Measurements from ENCODE around the gene PCNX2. TPM values are rescaled to one million over a fixed set of nuclear protein-coding genes. Genes with fewer than 3 reads are reported as not detected.

Gene PCNX2
- total RNA-seq, 1 donor from 2014 or later = 17.2 TPM

DNA sequence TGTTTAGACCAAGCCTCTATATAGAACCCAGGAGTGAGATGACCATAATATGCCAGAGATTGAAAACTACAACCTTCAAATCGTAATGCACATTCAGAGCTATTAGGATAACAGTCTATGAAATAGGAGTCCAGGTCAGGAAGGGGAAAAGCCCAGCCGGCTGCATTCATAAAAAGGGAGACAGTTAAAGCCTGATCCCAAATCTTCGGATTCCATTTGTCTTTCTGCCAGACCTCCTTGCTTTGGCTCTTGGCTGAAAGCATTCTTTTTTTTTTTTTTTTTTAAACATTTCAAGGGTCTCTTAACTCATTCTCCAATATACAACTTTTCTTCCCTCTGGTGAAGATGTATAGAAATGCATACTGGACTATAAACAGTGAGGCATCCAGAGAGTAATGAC, 264.0 kb downstream of the PCNX2 start:
- no peaks in the 10 kb centered on the region for H3K36me3 Mint-ChIP-seq (ENCODE audit: unreplicated experiment)
- H3K27me3 Mint-ChIP-seq (ENCODE audit: unreplicated experiment) = no peaks in the 10 kb centered on the region
- TF ChIP-seq, protein P1, sequence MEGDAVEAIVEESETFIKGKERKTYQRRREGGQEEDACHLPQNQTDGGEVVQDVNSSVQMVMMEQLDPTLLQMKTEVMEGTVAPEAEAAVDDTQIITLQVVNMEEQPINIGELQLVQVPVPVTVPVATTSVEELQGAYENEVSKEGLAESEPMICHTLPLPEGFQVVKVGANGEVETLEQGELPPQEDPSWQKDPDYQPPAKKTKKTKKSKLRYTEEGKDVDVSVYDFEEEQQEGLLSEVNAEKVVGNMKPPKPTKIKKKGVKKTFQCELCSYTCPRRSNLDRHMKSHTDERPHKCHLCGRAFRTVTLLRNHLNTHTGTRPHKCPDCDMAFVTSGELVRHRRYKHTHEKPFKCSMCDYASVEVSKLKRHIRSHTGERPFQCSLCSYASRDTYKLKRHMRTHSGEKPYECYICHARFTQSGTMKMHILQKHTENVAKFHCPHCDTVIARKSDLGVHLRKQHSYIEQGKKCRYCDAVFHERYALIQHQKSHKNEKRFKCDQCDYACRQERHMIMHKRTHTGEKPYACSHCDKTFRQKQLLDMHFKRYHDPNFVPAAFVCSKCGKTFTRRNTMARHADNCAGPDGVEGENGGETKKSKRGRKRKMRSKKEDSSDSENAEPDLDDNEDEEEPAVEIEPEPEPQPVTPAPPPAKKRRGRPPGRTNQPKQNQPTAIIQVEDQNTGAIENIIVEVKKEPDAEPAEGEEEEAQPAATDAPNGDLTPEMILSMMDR (IDR thresholded peaks at IDR 0.05) = no peak
- no peak overlapping the region for H3K27ac Mint-ChIP-seq (ENCODE audit: unreplicated experiment)
- H3K9me3 Mint-ChIP-seq (ENCODE audit: unreplicated experiment) = no peaks in the 10 kb centered on the region
- no peak for DNase-seq (ENCODE audit: extremely low spot score, unreplicated experiment)
- no peaks in the 10 kb centered on the region for H3K4me1 Mint-ChIP-seq (ENCODE audit: unreplicated experiment)
- H3K4me3 Mint-ChIP-seq (ENCODE audit: unreplicated experiment) = no peak overlapping the region

DNA sequence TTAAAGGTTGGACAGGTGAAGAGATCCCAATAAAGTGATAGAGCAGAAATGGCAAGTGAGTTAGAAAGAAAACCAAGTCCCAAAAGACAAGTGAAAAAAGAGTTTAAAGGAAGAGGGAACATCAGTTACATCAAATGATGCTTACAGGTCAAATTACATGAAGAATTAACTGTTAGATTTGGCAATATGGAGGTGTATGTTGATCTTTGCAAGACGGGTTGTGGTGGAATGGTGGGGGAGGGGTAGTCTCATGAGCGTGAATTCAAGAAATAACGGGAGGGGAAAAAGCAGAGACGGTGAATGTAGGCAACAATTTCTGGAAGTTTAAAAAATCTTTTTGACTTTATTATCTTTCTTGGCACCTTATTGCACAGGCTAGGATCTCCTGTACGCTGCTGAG, 268.5 kb downstream of the PCNX2 start:
- TF ChIP-seq, protein P1 (IDR thresholded peaks at IDR 0.05) = no peak
- Mint-ChIP-seq H3K4me1 (ENCODE audit: unreplicated experiment) (no peaks in the 10 kb centered on the region), H3K4me3 (ENCODE audit: unreplicated experiment) (no peak overlapping the region), H3K9me3 (ENCODE audit: unreplicated experiment) (no peaks in the 10 kb centered on the region), H3K36me3 (ENCODE audit: unreplicated experiment) (peaks cover 8% of the 10 kb centered on the region), H3K27me3 (ENCODE audit: unreplicated experiment) (no peaks in the 10 kb centered on the region), H3K27ac (ENCODE audit: unreplicated experiment) (no peak overlapping the region)
- DNase-seq (ENCODE audit: extremely low spot score, unreplicated experiment) = no peak

DNA sequence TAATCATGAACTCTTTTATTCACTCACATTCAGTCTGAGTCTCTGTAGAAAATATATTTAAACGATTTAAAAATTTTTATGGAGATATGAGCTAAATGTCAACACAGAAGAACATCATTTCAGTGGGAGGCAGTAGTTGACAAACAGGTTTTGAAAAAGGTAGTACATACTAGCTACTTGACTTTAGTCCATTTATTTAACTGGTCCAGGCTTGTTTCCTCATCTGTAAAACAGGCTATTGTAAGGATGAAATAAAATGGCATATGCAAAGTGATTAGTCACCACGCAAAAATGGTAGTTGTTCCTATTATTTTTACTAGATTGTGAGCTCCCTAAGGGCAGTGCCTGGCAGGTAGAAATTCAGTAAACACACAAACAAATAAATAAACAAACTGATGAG, 270.0 kb downstream of the PCNX2 start:
- DNase-seq (ENCODE audit: extremely low spot score, unreplicated experiment) = no peak
- Mint-ChIP-seq H3K27ac (ENCODE audit: unreplicated experiment) (no peak overlapping the region), H3K4me3 (ENCODE audit: unreplicated experiment) (no peak overlapping the region), H3K27me3 (ENCODE audit: unreplicated experiment) (no peaks in the 10 kb centered on the region), H3K36me3 (ENCODE audit: unreplicated experiment) (peaks cover 8% of the 10 kb centered on the region), H3K4me1 (ENCODE audit: unreplicated experiment) (peaks cover under 1% of the 10 kb centered on the region), H3K9me3 (ENCODE audit: unreplicated experiment) (no peaks in the 10 kb centered on the region)
- TF ChIP-seq, protein P1 (IDR thresholded peaks at IDR 0.05) = no peak

DNA sequence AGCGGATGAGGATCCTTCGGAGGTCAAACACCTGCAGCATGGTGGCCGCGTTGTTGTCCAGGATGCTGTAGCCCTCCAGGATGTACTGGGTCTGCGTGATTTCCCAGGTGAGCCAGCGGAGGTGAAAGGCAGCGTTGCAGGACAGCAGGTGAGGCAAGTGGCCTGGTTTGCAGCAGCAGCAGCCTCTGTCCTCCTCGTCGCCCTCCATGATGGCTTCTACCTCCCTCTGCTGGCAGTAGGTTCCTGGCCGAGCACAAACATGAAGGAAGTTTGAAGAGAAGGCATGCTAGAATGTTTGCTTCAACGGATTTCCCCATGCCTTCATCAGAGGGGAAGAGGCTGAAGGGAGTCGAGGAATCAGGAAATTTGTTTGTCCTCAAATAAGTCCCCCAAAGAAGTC, 270.4 kb downstream of the PCNX2 start:
- Mint-ChIP-seq H3K9me3 (ENCODE audit: unreplicated experiment) (no peaks in the 10 kb centered on the region), H3K27me3 (ENCODE audit: unreplicated experiment) (no peaks in the 10 kb centered on the region), H3K4me3 (ENCODE audit: unreplicated experiment) (no peak overlapping the region), H3K36me3 (ENCODE audit: unreplicated experiment) (peaks cover 8% of the 10 kb centered on the region), H3K4me1 (ENCODE audit: unreplicated experiment) (peaks cover 3% of the 10 kb centered on the region), H3K27ac (ENCODE audit: unreplicated experiment) (no peak overlapping the region)
- TF ChIP-seq, protein P1 (IDR thresholded peaks at IDR 0.05) = peak; percentile 54
- no peak for DNase-seq (ENCODE audit: extremely low spot score, unreplicated experiment)

DNA sequence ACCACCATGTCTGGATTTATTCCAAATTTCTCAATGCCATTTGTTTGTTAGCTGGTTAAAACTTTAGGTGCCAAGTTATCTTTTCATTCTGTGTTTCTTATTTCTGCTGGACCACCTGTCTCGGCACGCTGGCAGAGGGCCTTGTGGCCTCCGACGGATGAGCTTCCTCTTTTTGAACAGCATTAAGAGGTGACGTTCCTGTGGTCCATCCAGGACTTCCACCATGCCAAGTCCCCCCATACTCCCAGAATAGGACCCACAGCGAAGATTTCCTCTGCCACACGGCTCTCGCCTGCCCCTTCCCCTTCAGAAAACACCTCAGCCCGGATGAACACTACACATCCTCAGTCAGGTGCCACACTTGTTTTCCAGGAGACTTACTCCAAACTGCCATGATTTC, 271.3 kb downstream of the PCNX2 start:
- H3K4me3 Mint-ChIP-seq (ENCODE audit: unreplicated experiment) = no peak overlapping the region
- H3K27ac Mint-ChIP-seq (ENCODE audit: unreplicated experiment) = no peak overlapping the region
- H3K36me3 Mint-ChIP-seq (ENCODE audit: unreplicated experiment) = peaks cover 8% of the 10 kb centered on the region
- no peaks in the 10 kb centered on the region for H3K9me3 Mint-ChIP-seq (ENCODE audit: unreplicated experiment)
- TF ChIP-seq, protein P1 (IDR thresholded peaks at IDR 0.05) = no peak
- DNase-seq (ENCODE audit: extremely low spot score, unreplicated experiment) = peak; percentile 59
- H3K27me3 Mint-ChIP-seq (ENCODE audit: unreplicated experiment) = no peaks in the 10 kb centered on the region
- H3K4me1 Mint-ChIP-seq (ENCODE audit: unreplicated experiment) = peaks cover 3% of the 10 kb centered on the region
